ENCODE data around the gene SPESP1.
"Not testable (repeated sequence)": the region's sequence is repeated elsewhere in the genome, so short reads cannot be mapped to it uniquely, and the experiment has no call there.

Gene SPESP1

DNA sequence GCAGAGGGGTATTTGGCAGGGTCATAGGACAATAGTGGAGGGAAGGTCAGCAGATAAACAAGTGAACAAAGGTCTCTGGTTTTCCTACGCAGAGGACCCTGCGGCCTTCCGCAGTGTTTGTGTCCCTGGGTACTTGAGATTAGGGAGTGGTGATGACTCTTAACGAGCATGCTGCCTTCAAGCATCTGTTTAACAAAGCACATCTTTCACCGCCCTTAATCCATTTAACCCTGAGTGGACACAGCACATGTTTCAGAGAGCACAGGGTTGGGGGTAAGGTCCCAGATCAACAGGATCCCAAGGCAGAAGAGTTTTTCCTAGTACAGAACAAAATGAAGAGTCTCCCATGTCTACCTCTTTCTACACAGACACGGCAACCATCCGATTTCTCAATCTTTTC lies 33.4 kb downstream of the SPESP1 start:
- DNase-seq (ENCODE audit: low spot score): not testable (repeated sequence)

DNA sequence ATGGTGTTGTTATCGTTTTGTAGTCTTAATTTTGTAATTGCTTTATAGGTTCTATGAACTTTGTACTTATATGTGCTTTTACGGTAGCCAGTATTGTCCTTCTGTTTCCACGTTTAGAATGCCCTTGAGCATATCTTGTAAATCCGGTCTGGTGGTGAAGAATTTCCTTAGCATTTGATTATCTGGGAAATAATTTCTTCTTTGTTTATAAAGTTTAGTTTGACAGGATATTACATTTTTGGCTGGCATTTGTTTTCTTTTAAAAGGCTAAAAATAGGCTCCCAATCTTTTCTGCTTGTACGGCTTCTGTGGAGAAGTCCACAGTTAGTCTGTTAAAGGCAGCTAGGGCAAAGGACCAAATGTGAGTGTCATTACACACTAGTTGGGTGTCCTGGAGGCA lies 36.7 kb downstream of the SPESP1 start:
- no peak for DNase-seq (ENCODE audit: low spot score)

DNA sequence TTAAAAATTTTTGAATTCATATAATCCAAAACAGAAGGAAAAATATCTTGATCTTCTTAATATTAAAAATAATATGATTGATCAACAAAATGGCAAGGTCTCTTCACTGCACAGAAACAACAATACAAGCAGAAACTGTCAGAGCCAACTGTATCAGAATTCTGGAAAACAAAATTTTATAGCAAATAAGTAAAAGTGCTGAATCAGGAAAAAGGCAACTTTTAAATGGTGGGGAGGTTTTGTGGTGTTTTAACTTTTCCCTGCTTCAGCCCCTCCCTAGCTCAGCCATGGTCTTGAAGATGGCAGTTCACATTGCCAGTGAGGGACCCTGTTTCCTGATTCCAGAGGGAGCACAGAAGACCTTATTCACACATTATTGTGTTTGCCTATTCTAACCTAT lies 37.6 kb downstream of the SPESP1 start:
- no peak for DNase-seq (ENCODE audit: low spot score)

DNA sequence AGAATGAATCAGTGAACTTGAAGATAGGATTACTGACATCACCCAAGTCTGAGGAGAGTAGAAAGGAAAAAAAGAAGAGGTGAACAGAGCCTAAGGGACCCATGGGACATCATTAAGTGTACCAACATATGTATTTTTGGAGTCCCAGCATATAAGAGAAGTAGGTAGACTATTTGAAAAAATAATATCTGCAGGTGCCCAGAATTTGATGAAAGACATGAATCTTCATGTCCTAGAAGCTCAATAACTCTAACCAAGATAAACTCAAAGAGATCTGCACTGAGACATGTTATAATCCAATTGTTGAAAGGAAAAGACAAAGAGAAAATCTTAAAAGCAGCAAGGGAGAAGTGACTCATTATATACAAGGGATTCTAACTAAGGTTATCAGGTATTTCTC lies 39.0 kb downstream of the SPESP1 start:
- DNase-seq (ENCODE audit: low spot score): no peak

DNA sequence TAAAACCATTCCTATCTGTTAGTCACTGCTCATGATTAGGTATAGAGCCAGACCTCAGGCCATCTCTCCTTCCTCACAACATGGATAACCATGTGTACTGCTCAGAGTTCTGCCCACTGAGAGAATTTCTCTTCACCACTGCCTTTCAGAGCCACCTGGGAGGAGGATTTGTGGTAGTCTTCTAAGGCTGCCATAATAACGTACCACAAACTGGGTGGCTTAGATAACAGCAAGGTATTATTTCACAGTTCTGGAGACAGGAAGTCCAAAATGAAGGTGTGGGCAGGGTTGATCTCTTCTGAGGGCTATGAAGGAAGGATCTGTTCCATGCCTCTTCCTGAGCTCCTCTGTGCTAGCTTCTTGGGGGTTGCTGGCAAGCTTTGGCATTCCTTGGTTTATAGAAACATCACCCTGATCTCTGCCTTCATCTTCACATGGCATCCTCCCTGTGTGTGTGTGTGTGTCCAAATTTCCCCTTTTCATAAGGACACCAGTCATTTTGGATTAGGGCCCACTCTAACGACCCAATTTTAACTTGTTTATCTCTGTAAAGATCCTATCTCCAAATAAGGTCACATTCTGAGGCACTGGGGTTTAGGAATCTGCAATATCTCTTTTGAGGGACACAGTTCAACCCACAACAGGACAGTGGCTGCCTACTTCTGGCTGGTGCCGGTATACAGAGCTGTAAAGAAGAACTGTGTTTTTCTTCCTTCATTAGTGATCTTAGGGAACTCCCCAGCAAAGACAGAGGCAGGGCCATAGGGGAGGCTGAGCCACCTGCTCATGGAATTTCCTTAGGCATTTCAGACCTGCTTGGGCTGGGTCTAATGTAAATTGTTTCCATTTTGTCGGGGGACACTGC lies 42.1 kb downstream of the SPESP1 start:
- no peak for DNase-seq (ENCODE audit: low spot score)

DNA sequence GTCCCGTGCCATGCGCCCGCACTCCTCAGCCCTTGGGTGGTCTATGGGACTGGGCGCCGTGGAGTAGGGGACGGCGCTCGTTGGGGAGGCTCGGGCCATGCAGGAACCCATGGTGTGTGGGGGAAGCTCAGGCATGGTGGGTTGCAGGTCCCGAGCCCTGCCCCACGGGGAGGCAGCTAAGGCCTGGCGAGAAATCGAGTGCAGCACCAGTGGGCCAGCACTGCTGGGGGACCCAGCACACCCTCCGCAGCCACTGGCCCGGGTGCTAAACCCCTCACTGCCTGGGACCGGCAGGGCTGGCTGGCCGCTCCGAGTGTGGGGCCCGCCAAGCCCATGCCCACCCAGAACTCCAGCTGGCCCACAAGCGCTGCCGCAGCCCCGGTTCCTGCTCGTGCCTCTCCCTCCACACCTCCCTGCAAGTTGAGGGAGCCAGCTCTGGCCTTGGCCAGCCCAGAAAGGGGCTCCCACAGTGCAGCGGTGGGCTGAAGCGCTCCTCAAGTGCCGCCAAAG lies 45.4 kb downstream of the SPESP1 start:
- not testable (repeated sequence) for DNase-seq (ENCODE audit: low spot score)

DNA sequence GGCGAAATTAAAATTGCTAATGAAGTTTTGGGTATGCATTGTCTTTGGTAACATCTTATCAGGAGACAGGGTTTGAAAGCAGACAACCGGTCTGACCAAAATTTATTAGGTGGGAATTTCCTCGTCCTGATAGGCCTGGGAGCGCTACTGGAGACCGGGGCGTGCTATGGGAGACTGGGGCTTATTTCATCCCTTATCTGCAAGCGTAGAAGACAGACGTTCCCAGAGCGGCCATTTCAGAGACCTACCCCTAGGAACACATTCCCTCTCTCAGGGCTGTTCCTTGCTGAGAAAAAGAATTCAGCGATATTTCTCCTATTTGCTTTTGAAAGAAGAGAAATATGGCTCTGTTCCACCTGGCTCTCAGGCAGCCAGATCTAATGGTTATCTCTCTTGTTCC lies 47.1 kb downstream of the SPESP1 start:
- not testable (repeated sequence) for DNase-seq (ENCODE audit: low spot score)

DNA sequence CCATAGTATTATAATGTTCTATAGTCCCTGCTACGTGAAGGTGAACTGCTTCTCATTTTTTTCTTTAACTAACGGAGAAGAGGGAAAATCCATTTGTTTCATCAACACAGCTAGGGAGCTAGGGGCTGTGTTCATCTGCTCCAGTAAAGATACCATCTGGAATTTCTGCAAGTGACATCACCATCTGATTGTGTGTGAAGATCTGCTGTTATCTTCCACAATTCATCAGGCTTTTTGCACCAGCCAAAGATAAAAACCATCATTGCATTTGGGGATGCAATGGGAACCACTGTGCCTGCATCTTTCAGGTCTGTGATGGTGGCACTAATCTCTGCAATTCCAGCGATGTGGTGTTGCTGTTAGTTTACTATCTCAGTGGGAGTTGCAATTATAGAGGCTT lies 48.7 kb downstream of the SPESP1 start:
- DNase-seq (ENCODE audit: low spot score): no peak

DNA sequence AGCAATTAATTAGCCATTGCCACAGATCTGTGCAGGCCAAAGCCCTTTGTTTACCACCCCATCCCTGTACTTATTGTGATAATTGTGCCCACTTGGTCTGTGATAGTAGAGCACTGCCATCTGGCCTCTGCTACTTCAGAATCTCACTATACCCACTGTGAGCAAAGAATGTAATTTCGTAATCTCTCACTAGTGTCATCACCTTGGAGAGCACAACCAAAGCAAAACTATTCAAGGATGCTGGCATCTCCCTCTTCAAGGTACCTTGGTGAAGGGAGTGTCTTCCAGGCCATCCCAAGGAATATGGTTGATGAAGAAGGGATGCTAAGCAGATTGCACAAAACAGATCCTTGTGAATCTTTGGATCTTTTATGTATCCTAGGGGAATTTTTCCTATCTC lies 49.5 kb downstream of the SPESP1 start:
- DNase-seq (ENCODE audit: low spot score): no peak

DNA sequence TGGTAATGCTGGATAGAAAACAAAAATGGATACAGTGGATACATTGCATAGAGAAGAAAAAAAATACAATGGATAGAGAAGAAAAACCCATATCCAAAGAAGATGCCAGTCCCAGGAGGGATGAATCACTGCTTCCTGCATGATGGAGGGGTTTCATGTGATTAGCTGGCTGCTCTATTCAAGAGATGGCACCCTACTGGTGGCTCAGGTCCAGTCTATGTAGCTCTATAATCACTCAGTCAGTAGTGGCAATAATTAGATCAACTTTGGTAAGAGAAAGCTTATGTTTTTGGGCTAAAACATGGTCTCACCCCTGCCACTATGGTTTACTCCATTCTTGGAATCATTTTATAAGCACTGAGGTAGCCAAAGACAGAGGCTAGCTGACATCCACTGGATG lies 50.5 kb downstream of the SPESP1 start:
- DNase-seq (ENCODE audit: low spot score): no peak

DNA sequence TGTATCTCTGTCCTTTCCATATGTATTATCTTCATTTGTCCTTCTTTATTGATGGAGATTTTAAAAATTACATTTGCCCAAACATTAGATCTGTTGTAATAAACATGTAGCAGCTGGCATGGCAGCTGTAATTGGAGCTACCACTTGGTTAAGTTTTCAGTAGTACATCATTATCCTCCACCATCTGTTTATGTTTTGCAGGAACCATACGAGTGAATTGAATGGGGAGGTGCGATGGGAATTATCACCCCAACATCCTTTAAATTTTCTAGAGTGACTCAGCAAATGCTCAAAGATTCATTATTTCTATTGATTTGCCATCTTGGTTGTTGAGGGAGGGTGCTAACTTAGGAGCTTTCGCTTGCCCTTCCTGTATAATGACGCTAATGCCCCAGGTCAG lies 51.6 kb downstream of the SPESP1 start:
- DNase-seq (ENCODE audit: low spot score): no peak

DNA sequence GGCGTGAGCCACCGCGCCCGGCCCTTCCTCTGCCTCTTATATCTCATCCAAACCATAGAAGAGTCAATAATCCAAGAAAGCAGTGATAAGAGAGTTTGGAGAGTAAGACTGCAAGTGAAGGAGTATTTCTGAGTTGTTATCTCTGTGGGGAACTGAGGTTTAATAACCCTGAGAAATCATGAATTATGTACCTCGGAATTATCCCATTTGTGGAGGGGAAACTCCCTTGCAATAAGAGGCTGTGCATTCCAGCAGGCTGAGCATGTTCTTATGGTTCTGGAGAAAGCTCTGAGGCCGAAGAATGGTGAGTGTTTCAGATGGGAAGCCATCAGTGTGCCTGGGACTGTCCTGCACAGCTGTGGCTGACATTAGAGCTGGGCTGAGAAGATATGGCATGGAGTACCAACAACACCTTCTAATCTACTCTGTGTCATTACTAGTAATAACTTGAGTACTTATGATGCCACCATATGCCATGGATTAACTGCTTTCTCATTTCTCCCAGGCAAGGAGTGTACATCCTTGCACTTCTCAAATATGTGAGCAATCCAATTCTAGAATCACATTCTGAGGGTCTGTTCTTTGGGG lies 52.7 kb downstream of the SPESP1 start:
- DNase-seq (ENCODE audit: low spot score): no peak

DNA sequence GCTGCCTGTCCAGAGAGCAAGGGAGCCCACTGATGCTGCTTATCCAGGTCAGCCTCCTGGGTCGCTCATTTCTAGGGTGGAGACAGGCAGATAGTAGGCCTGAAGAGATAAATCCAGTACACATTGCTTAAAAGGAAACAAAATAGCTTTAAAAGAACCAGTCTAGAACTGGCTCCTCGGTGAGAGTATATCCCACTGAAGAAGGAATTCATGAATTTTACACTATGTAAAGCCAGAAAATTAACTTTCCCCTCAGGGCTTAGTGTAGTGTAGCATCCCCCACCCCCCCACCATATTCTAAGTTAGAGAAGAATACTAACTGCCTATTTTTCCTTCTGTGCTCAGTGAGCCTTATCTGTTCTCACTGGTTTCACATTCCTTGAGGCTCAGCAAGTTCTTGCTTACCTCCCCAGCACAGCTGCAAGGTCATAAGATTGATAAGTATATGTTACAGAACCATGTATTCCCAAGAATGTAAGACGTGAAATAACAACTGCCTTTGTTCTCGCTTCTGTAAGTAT lies 53.7 kb downstream of the SPESP1 start:
- no peak for DNase-seq (ENCODE audit: low spot score)

DNA sequence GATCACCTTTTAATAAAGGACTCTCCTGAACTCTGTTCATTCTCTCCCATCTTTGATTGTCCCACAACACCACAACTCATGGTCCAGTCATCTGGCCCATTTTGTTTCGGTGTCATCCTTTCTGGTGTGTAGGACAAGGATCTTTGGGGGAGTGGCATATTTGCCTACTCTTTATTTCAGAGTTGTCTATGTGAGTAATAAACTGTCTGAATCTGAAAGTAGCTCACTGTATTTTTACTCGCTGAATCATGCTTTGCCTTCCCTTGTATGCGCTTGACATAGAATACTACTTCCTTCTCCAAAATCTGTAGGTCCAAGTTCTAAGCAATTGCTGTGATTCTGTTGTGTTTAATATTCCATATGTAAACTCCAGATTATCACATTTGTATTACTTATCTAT lies 54.3 kb downstream of the SPESP1 start:
- no peak for DNase-seq (ENCODE audit: low spot score)

DNA sequence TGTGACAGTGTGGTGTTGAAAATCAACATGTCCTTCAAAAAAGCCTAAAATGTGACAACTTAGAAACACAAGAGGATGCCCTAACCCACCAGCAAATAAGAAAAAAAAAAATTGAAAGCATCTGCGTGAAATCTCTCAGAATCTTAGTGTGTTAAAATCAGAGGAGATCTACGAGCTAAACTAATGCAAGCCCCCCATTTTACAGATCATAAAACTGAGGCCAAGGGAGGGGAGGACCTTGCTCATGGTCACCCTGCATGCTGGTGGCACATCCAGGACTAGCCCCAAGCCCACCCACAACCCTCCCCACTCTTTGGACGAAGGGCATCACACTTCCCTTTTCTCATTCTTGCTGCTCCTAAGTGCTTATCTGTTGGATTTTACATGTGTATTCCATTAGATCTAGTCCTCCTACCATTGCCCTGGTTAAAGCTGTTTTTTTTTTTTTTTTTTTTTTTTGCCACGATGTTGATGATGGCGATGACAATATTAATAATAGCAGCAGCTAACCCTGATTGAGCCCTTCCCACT lies 55.1 kb downstream of the SPESP1 start:
- no peak for DNase-seq (ENCODE audit: low spot score)

DNA sequence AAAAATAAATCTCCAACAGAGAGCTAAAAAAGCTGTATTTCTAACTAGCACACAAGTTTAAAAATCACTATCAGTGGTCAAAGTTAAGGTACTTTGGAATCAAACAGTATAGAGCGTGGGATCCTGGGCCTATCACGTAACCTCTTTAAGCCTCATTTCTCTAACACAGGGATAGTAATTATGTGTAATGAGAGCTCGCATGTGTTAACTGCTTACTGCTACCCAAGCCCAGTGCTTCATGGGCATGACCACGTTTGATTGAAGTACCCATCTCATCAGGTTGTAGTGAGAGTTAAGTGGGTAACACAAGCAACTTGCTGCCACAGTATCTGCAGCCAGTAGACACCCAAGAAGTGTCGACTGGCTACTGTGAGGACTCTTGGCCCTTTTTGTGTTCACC lies 56.0 kb downstream of the SPESP1 start:
- DNase-seq (ENCODE audit: low spot score): no peak

DNA sequence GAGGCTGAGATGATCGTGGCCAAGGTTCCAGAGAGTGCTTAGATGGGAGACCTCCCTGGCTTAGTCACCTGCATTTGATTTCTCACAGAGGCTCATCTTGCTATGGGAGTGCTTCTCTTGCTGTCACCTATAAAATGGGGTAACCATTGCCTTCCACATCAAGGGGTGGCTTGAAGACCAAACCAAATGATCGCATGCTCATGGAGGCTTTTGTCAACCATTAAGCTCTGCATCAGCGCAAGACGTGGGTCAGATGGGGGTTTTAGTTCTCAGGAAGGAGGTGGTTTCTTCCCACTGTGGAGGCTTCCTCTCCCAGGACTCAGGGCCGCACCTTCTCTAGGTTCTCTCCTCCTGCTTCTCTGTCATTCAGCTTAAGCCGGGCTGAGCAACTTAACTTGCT lies 56.8 kb downstream of the SPESP1 start:
- no peak for DNase-seq (ENCODE audit: low spot score)

DNA sequence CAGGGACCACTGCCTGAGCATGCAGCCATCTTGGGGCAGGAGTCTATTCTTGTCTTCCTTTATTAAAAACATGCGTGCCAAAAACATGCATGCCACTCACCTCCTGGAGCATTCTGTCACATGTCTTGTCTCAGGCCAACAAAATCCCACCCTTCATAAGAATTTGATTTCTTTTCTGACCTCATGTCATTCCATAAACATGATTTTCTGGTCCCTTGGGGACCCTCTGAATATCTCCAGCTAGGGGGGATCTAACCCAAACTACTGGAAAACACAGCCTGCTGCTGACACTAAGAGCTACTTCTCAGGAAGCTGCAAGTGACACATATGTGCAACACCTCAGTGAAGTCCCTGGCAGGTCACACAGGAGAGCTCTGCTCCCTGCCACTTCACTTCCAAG lies 57.4 kb downstream of the SPESP1 start:
- DNase-seq (ENCODE audit: low spot score): no peak

DNA sequence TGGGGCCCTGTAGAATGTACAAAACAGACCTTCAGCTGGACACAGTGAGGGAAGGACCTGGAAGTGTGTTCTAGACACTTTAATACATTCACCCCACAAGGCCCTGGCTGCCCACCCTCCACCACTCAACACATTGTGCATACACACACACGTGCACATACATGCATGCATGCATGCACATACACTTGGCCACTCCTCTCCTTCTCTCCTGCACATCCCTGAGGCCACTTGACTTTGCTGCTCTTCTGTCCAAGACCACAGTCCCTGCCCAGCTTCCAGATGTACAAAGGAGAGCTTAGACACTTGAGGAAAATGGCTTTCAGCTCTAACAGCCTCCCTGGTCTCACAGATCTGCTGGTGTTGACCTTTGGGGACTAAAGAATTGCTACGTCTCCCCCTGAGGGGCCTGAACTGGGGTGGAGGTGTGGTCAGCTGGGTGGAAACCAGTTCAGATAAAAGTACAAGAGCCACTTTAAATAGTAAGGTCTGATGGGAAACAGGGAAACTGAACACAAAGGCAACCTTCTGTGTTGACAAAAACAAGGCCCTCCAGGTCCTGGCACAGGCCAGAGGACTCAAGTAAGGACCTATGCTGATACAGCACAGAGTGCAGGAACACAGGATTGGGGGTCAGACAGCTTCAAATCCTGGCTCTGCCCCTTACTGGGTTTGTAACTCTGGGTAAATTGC lies 59.4 kb downstream of the SPESP1 start:
- no peak for DNase-seq (ENCODE audit: low spot score)

DNA sequence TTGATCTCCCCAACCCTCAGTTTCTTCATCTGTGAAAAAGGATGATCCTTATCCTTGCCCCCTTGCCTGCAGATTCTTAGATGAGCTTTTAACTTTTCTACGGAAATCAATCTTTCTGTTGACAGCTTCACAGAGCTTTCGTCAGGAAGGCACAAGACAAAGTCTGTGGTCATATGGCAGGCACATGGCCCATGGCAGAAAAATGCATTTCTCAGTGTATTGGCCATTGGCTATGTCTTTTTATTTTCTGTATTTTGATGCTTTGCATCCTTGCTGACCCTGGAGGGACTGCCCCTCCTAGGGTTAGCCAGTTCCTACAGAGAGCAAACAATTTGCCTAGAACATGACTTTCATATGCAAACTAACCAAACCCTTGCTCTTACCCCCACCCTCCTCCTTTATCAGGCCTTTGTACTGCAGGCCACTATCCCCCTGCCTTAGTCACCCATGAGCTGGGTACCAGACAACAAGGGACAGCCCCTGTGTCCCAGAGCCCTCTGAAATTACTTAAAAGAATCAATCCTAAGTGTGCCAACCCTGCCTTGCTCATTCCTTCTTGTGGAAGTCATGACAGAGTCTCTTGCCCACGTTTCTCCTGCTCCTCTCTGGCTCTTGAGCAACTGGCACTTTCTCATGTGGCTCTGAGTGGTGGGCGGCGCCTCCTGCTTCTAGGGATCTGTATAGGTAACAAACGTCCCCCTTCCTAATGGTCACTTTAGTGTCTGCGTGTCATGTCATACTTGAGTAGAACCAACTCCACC lies 60.1 kb downstream of the SPESP1 start:
- no peak for DNase-seq (ENCODE audit: low spot score)

DNA sequence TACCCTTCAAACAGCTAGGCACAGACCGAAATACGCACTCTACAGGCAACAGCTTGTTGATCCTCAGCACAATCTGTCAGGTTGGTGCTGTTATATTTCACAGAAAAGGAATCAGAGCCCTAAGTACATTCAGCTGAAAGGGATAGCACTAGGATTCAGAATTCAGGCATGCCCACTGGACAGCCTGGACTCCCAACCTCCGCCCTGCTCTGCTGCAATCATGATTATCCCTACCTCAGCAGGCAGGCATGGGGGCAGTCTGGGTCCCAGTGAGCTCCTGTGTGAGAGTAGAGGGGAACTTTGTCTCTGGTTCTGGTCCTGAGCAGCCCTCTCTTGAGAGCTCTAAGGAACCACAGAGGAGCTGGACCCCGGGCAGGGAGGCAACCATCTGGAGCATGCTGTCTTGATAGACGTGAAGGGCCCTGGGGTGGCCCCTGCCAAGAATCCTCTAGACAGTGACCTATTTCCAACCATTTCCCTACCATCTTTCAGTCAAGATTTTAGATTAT lies 60.7 kb downstream of the SPESP1 start:
- DNase-seq (ENCODE audit: low spot score): no peak

DNA sequence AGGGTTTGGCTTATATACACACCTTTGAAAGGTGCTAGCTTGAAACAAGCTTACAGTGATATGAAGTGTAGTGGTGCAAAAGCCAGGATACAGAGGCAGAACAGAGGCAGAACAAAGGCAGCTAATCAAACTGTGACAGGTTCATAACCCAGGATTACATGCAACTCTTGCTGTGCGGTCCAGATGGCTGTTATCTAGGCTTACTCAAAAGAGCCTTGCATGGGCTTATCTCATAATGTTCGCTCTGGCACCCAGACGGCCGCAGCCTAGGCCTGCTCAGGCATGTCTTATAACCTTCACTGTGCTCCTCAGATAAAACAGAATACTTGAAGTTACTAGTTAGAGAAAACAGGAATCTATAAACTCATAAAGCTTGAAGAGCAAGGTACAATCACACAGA lies 61.4 kb downstream of the SPESP1 start:
- DNase-seq (ENCODE audit: low spot score): no peak
